H1 (cell line): ENCODE measurements around the gene KIF15. TPM values are rescaled to one million over a fixed set of nuclear protein-coding genes. Genes with fewer than 3 reads are reported as not detected.

Experiments
- BRCA1 ChIP-seq: IDR thresholded peaks from 2 replicates; pipeline ENCODE4 v1.6.1; 2012; ENCODE audit warnings: low read depth, low read length, improper control_type of control experiment
- HDAC6 ChIP-seq: IDR thresholded peaks from one replicate; pipeline ENCODE4 v1.7.1; 2012; ENCODE audit warnings: low read depth, mild to moderate bottlenecking, inconsistent platforms, low read length, moderate library complexity
- JUND ChIP-seq: IDR thresholded peaks from 2 replicates; pipeline ENCODE4 v1.6.1; 2011; ENCODE audit warnings: mild to moderate bottlenecking, improper control_type of control experiment, low read length
- KDM4A ChIP-seq: IDR thresholded peaks from one replicate; pipeline ENCODE4 v1.7.1; 2012; ENCODE audit warnings: low read depth, mild to moderate bottlenecking, moderate library complexity, low read length, inconsistent platforms; ENCODE audit not compliant: severe bottlenecking
- POLR2A ChIP-seq, 2 experiments: IDR thresholded peaks; 1 replicate in 1 of 2; 2 replicates in 1 of 2; pipeline ENCODE4 v1.6.1; 2011; ENCODE audit warnings: low read depth in 2 of 2, low read length in 2 of 2, mild to moderate bottlenecking in 2 of 2; ENCODE audit errors: control extremely low read depth in 1 of 2
- POLR2AphosphoS5 ChIP-seq: IDR thresholded peaks from 2 replicates; pipeline ENCODE4 v1.6.1; 2011; ENCODE audit warnings: low read depth, low read length
- RAD21 ChIP-seq, 2 experiments: IDR thresholded peaks in 1 of 2; conservative IDR thresholded peaks in 1 of 2; 2 replicates each; pipeline ENCODE4 v1.6.1; 2011; ENCODE audit warnings: low read depth in 2 of 2, low read length in 2 of 2, improper control_type of control experiment in 1 of 2, inconsistent platforms in 1 of 2, mild to moderate bottlenecking in 1 of 2, moderate library complexity in 1 of 2
- RBBP5 ChIP-seq: IDR thresholded peaks from 2 replicates; pipeline ENCODE4 v1.7.1; 2012; ENCODE audit warnings: low read depth, mild to moderate bottlenecking, inconsistent platforms, low read length, moderate library complexity, borderline replicate concordance
- RNF2 ChIP-seq: fragments of 200-900, 300-1000 bp; sonication (generic); IDR thresholded peaks from 2 replicates; pipeline ENCODE4 v1.7.1; 2016; ENCODE audit warnings: borderline replicate concordance, low read depth, mild to moderate bottlenecking, antibody characterized with exemption, low read length; ENCODE audit not compliant: poor library complexity, severe bottlenecking; ENCODE audit errors: missing control alignments
- SAP30 ChIP-seq: fragments of 300-600 bp; sonication (generic); IDR thresholded peaks from 2 replicates; pipeline ENCODE4 v1.7.1; 2012; ENCODE audit warnings: low read length, moderate library complexity, mild to moderate bottlenecking, inconsistent platforms; ENCODE audit not compliant: insufficient read depth, insufficient replicate concordance
- SP1 ChIP-seq: IDR thresholded peaks from 2 replicates; pipeline ENCODE4 v1.6.1; 2011; ENCODE audit warnings: low read depth, low read length
- SUZ12 ChIP-seq: fragments of 200-600 bp; sonication (generic); IDR thresholded peaks from 2 replicates; pipeline ENCODE4 v1.6.1; 2012; ENCODE audit warnings: mild to moderate bottlenecking, inconsistent platforms, low read length, moderate library complexity, mixed read lengths
- TAF7 ChIP-seq: optimal IDR thresholded peaks from 2 replicates; pipeline ENCODE3; 2011; ENCODE audit warnings: low read depth, mild to moderate bottlenecking, inconsistent platforms, low read length, moderate library complexity, borderline replicate concordance
- TBP ChIP-seq: IDR thresholded peaks from 2 replicates; pipeline ENCODE4 v1.6.1; 2011; ENCODE audit warnings: low read depth, low read length, improper control_type of control experiment
- TCF12 ChIP-seq: IDR thresholded peaks from 2 replicates; pipeline ENCODE4 v1.6.1; 2011; ENCODE audit warnings: low read depth, mild to moderate bottlenecking, low read length
- YY1 ChIP-seq: IDR thresholded peaks from 2 replicates; pipeline ENCODE4 v1.6.1; 2011; ENCODE audit warnings: low read depth, mild to moderate bottlenecking, low read length
- polyA plus RNA-seq, 7 experiments: library from polyadenylated mRNA; depleted of rRNA in 3 of 7; stranded (reverse) in 5 of 7; unstranded in 2 of 7; fragments of >200 nt in 5 of 7; fragments of 200-250 nt in 2 of 7; gene quantifications; 1 replicate in 5 of 7; 2 replicates in 1 of 7; 4 replicates in 1 of 7; pipeline versions ENCODE4 v1.2.1 to v1.2.3, GENCODE V29; 2011 to 2013; ENCODE audit warnings: missing spikeins in 2 of 7, mixed read lengths in 2 of 7
- total RNA-seq: library from RNA; stranded (reverse); fragmentation: NEBNext Ultra II Directional; extraction: Animal tissue kit (Norgen Biotek cat#: 25700); gene quantifications from 2 replicates; pipeline ENCODE4 v1.2.1, GENCODE V29; 2021
- TF ChIP-seq, protein P1 (sequence below): IDR thresholded peaks from 2 replicates; pipeline ENCODE4 v1.6.1; 2012; ENCODE audit warnings: inconsistent platforms
- TF ChIP-seq, protein P2 (sequence below): IDR thresholded peaks from 2 replicates; pipeline ENCODE4 v1.6.1; 2012; ENCODE audit warnings: inconsistent platforms
- TF ChIP-seq, protein P3 (sequence below): IDR thresholded peaks from 2 replicates; pipeline ENCODE4 v1.6.1; 2011; ENCODE audit warnings: low read depth, mild to moderate bottlenecking, low read length; ENCODE audit not compliant: insufficient read depth
- TF ChIP-seq, protein P4 (sequence below): IDR thresholded peaks from 2 replicates; pipeline ENCODE4 v1.6.1; 2011; ENCODE audit warnings: low read length, improper control_type of control experiment

The KIF15 gene
- total and polyA plus RNA-seq, 2 of the 8 experiments (the other 6 are each of a cell fraction or from before 2014, with no cell fraction given): 4.2 to 25.5 TPM

DNA sequence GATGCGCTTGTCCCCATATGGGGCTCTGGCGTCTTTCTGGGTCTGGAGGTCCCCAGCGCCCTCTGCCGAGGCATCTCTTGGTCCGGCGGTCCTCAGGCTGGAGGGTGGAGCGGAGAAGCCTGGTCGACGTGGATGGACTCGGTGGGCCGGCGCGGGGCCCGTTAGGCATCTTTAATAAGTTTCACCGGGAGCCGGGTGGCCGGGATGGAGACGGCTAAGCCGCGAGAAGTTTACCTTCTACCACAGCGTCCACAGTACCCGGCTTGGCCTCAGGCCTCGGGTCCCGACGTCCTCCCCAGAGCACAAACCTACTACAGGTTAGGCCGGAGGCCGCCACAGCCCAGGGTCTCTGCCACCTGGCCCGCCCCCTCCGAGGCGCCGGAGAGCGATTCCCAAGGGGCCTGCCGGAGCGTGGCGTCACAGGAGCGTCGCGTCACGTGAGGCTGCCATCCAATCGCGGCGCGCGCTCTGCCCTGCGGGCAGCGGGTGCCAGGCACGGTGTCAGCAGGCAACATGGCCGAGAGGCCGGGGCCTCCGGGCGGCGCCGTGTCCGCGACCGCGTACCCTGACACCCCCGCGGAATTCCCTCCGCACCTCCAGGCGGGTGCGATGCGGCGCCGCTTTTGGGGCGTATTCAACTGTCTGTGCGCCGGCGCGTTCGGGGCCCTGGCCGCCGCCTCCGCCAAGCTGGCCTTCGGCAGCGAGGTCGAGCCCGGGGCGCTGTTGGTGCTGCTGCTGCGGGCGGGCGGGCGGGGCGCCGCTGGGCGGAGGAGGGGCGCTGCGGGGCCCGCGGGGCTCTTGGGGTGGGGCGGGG, 100.0 kb downstream of the KIF15 start, which contains the start of gene TMEM42 (continued):
- TF ChIP-seq YY1 (peak; percentile 94), SP1 (peak; percentile 58; the same call in 1 of the 2 replicates), TBP (peak; percentile 85), SAP30 (no peak), JUND (no peak), SUZ12 (no peak), TCF12 (0 out of 2 replicates have a peak, but pooled peaks have one; percentile 7), POLR2AphosphoS5 (peak; percentile 85), RNF2 (no peak), RAD21 (IDR thresholded peaks at IDR 0.05 in 1 of 2, conservative IDR thresholded peaks at IDR 0.05 in 1 of 2; ENCODE audit: low read depth in 2 of 2, low read length in 2 of 2) (peak; percentile 45 to 54; a peak in 3 of 4 replicates), HDAC6 (no peak), KDM4A (peak; percentile 37), RBBP5 (peak; percentile 78; the same call in 1 of the 2 replicates), POLR2A (IDR thresholded peaks at IDR 0.05; ENCODE audit: control extremely low read depth in 1 of 2, low read depth in 2 of 2, low read length in 2 of 2) (peak; percentile 89 to 92), TAF7 (peak; percentile 73), BRCA1 (no peak)
- TF ChIP-seq, protein P1, sequence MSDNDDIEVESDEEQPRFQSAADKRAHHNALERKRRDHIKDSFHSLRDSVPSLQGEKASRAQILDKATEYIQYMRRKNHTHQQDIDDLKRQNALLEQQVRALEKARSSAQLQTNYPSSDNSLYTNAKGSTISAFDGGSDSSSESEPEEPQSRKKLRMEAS: peak; percentile 92
- TF ChIP-seq, protein P2, sequence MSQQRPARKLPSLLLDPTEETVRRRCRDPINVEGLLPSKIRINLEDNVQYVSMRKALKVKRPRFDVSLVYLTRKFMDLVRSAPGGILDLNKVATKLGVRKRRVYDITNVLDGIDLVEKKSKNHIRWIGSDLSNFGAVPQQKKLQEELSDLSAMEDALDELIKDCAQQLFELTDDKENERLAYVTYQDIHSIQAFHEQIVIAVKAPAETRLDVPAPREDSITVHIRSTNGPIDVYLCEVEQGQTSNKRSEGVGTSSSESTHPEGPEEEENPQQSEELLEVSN: peak; percentile 77
- TF ChIP-seq, protein P3, sequence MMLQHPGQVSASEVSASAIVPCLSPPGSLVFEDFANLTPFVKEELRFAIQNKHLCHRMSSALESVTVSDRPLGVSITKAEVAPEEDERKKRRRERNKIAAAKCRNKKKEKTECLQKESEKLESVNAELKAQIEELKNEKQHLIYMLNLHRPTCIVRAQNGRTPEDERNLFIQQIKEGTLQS: peak; percentile 94
- TF ChIP-seq, protein P4, sequence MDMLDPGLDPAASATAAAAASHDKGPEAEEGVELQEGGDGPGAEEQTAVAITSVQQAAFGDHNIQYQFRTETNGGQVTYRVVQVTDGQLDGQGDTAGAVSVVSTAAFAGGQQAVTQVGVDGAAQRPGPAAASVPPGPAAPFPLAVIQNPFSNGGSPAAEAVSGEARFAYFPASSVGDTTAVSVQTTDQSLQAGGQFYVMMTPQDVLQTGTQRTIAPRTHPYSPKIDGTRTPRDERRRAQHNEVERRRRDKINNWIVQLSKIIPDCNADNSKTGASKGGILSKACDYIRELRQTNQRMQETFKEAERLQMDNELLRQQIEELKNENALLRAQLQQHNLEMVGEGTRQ: peak; percentile 99
- TF ChIP-seq, all 59 proteins: peak for 20
